ENCODE results near the gene HLA-E.
"Not testable (repeated sequence)": the region's sequence is repeated elsewhere in the genome, so short reads cannot be mapped to it uniquely, and the experiment has no call there.

Gene HLA-E

DNA sequence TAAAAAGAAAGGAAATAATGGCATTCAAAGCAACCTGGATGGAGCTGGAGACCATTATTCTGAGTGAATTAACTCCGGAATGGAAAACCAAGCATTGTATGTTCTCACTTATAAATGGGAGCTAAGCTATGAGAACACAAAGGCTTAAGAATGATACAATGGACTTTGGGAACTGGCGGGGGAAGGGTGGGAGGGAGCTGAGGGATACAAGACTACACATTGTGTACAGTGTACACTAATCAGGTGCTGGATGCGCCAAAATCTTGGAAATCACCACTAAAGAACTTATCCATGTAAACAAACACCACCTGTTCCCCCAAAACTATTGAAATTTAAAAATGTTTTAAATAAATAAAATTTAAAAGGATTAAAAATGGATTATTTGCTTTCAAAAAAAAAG is 4.1 kb upstream of the HLA-E start:
- no peak for DNase-seq (ENCODE audit: low read depth in 1 of 2, low spot score in 1 of 2)
- Histone ChIP-seq H3K27ac (replicated peaks) (no peak overlapping the region), H3K4me3 (replicated peaks; ENCODE audit: insufficient read depth, low read length) (no peak overlapping the region), H3K27me3 (ENCODE audit: insufficient read depth, poor library complexity, severe bottlenecking) (peaks cover 20% of the 10 kb centered on the region)
- TF ChIP-seq REST (IDR thresholded peaks at IDR 0.05; ENCODE audit: insufficient replicate concordance, low read depth): no peak
- TF ChIP-seq SPI1 (IDR thresholded peaks at IDR 0.05; ENCODE audit: borderline replicate concordance, low read depth): no peak
- TF ChIP-seq POLR2AphosphoS5 (IDR thresholded peaks at IDR 0.05; ENCODE audit: low read depth): no peak
- no peak for TF ChIP-seq GABPA (IDR thresholded peaks at IDR 0.05; ENCODE audit: low read depth)
- TF ChIP-seq CTCF (IDR thresholded peaks at IDR 0.05; ENCODE audit: insufficient read depth, low read length): no peak

DNA sequence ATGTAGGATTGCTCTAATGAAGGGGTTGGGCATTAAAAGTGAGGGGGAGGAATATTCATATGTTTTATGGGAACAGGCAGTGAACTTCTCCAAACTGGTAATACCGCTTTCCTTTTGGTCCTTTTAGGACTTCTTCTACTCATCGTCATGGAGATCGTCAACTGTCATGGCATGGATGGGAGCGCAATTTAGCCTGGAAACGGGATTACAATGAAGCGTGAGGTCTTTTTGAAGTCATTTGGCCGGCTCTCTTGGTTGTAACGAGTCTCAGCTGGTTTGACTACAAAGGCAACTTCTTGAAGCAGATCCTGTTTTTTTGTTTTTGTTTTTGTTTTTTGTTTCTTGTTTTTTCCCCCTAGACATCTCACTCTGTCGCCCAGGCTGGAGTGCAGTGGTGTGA is 1.4 kb upstream of the HLA-E start:
- Histone ChIP-seq H3K27me3 (ENCODE audit: insufficient read depth, poor library complexity, severe bottlenecking) (peaks cover 3% of the 10 kb centered on the region), H3K4me3 (replicated peaks; ENCODE audit: insufficient read depth, low read length) (no peak overlapping the region), H3K27ac (replicated peaks) (no peak overlapping the region)
- TF ChIP-seq REST (IDR thresholded peaks at IDR 0.05; ENCODE audit: insufficient replicate concordance, low read depth): no peak
- no peak for TF ChIP-seq CTCF (IDR thresholded peaks at IDR 0.05; ENCODE audit: insufficient read depth, low read length)
- no peak for TF ChIP-seq SPI1 (IDR thresholded peaks at IDR 0.05; ENCODE audit: borderline replicate concordance, low read depth)
- no peak for TF ChIP-seq POLR2AphosphoS5 (IDR thresholded peaks at IDR 0.05; ENCODE audit: low read depth)
- TF ChIP-seq GABPA (IDR thresholded peaks at IDR 0.05; ENCODE audit: low read depth): no peak
- no peak for DNase-seq (ENCODE audit: low read depth in 1 of 2, low spot score in 1 of 2)

DNA sequence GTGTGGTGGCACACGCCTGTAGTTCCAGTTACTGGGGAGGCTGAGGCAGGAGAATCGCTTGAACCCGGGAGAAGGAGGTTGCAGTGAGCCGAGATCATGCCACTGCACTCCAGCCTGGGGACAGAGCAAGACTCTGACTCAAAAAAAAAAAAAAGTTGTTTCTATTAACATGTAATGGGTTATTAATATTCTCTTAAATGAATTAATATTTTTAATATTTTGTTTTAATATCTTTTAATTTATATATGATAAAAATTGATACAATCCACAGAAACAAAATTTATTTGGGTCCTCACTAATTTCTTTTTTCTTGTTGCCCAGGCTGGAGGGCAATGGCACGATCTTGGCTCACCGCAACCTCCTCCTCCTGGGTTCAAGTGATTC is 620 bp upstream of the HLA-E start:
- not testable (repeated sequence) for DNase-seq (ENCODE audit: low read depth in 1 of 2, low spot score in 1 of 2); H3K27me3 ChIP-seq (ENCODE audit: insufficient read depth, poor library complexity, severe bottlenecking)
- H3K27ac ChIP-seq (replicated peaks): peak overlapping the region; percentile 81
- peak overlapping the region; percentile 34 for H3K4me3 ChIP-seq (replicated peaks; ENCODE audit: insufficient read depth, low read length)

DNA sequence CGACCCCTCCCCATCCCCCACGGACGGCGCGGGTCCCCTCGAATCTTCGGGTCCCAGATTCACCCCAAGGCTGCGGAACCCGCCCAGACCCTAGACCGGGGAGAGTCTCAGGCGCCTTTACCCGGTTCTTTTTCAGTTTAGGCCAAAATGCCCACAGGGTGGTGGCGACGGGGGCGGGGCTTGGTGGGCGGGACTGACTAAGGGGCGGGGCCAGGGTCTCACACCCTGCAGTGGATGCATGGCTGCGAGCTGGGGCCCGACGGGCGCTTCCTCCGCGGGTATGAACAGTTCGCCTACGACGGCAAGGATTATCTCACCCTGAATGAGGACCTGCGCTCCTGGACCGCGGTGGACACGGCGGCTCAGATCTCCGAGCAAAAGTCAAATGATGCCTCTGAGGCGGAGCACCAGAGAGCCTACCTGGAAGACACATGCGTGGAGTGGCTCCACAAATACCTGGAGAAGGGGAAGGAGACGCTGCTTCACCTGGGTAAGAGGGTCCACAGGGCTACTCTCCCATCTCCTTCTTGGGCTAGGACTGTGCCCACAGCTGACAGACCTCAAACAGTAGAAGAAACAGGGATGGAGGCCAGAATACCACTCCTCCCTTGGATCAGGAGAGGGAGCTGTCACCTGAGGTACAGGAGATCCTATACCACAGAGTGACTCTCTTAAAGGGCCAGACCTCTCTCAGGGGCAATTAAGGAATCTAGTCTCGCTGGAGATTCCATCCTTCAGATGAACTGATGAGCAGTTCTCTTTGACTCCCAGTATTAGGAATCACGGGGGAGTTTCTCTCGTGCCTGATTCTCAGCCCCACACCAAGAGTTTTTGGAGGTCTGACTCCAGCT is 942 bp downstream of the HLA-E start:
- H3K27ac ChIP-seq (replicated peaks): peak overlapping the region; percentile 81
- DNase-seq (ENCODE audit: low read depth in 1 of 2, low spot score in 1 of 2): peak; percentile 51 to 62

DNA sequence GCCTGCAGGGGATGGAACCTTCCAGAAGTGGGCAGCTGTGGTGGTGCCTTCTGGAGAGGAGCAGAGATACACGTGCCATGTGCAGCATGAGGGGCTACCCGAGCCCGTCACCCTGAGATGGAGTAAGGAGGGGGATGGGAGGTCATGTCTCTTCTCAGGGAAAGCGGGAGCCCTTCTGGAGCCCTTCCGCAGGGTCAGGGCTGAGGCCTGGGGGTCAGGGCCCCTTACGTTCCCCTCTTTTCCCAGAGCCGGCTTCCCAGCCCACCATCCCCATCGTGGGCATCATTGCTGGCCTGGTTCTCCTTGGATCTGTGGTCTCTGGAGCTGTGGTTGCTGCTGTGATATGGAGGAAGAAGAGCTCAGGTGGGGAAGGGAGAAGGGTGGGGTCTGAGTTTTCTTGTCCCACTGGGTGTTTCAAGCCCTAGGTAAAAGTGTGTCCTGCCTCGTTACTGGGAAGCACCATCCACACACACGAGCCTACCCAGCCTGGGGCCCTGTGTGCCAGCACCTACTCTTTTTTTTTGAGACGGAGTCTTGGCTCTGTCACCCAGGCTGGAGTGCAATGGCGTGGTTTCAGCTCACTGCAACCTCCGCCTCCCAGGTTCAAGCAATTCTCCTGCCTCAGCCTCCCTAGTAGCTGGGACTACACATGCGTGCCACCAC is 2.1 kb downstream of the HLA-E start:
- DNase-seq (ENCODE audit: low read depth in 1 of 2, low spot score in 1 of 2); H3K27me3 ChIP-seq (ENCODE audit: insufficient read depth, poor library complexity, severe bottlenecking); H3K27ac ChIP-seq (replicated peaks); H3K4me3 ChIP-seq (replicated peaks; ENCODE audit: insufficient read depth, low read length): not testable (repeated sequence)

More for the DNA sequence above, 942 bp downstream of the HLA-E start:
- TF ChIP-seq REST (IDR thresholded peaks at IDR 0.05; ENCODE audit: insufficient replicate concordance, low read depth): no peak
- TF ChIP-seq POLR2AphosphoS5 (IDR thresholded peaks at IDR 0.05; ENCODE audit: low read depth): no peak
- no peak for TF ChIP-seq SPI1 (IDR thresholded peaks at IDR 0.05; ENCODE audit: borderline replicate concordance, low read depth)
- peak overlapping the region; percentile 94 for H3K4me3 ChIP-seq (replicated peaks; ENCODE audit: insufficient read depth, low read length)
- no peaks in the 10 kb centered on the region for H3K27me3 ChIP-seq (ENCODE audit: insufficient read depth, poor library complexity, severe bottlenecking)

Measured in HL-60 (cell line).